ENCODE measurements around the gene REM1. TPM values are rescaled to one million over a fixed set of nuclear protein-coding genes. Genes with fewer than 3 reads are reported as not detected.
"Not testable (repeated sequence)": the region's sequence is repeated elsewhere in the genome, so short reads cannot be mapped to it uniquely, and the experiment has no call there.

Gene REM1
- total and polyA plus RNA-seq, 2 of the 13 experiments (the other 11 are each of a cell fraction or from before 2014, with no cell fraction given) = not detected

- TF ChIP-seq IKZF5 (CRISPR knock-in tag; IDR thresholded peaks at IDR 0.05) = peak; percentile 73; the same call in 1 of the 2 replicates
- TF ChIP-seq, protein P1, sequence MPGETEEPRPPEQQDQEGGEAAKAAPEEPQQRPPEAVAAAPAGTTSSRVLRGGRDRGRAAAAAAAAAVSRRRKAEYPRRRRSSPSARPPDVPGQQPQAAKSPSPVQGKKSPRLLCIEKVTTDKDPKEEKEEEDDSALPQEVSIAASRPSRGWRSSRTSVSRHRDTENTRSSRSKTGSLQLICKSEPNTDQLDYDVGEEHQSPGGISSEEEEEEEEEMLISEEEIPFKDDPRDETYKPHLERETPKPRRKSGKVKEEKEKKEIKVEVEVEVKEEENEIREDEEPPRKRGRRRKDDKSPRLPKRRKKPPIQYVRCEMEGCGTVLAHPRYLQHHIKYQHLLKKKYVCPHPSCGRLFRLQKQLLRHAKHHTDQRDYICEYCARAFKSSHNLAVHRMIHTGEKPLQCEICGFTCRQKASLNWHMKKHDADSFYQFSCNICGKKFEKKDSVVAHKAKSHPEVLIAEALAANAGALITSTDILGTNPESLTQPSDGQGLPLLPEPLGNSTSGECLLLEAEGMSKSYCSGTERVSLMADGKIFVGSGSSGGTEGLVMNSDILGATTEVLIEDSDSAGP (CRISPR knock-in tag; IDR thresholded peaks at IDR 0.05; ENCODE audit: borderline replicate concordance) = peak; percentile 75
- TF ChIP-seq SOX13 (IDR thresholded peaks at IDR 0.05); HNF4G (IDR thresholded peaks at IDR 0.05; ENCODE audit: borderline replicate concordance, low read depth, low read length); SP1 (IDR thresholded peaks at IDR 0.05): not testable (repeated sequence)
- peak in 1 of 2 experiments; percentile 56; a peak in 1 of 4 replicates for TF ChIP-seq SOX13 (CRISPR knock-in tag; conservative IDR thresholded peaks at IDR 0.05 in 1 of 2, IDR thresholded peaks at IDR 0.05 in 1 of 2)
- 0 out of 2 replicates have a peak, but pooled peaks have one; percentile 50 for TF ChIP-seq HNF4G (CRISPR knock-in tag; IDR thresholded peaks at IDR 0.05; ENCODE audit: borderline replicate concordance, low read depth)
- TF ChIP-seq KDM4B (CRISPR knock-in tag; IDR thresholded peaks at IDR 0.05) = peak; percentile 82; the same call in 1 of the 2 replicates
- TF ChIP-seq SP1 (CRISPR knock-in tag; IDR thresholded peaks at IDR 0.05) = peak; percentile 35; the same call in 1 of the 2 replicates
- 0 out of 2 replicates have a peak, but pooled peaks have one; percentile 73 for TF ChIP-seq ZFP41 (CRISPR knock-in tag; IDR thresholded peaks at IDR 0.05; ENCODE audit: borderline replicate concordance)
- TF ChIP-seq HNF1B (CRISPR knock-in tag; IDR thresholded peaks at IDR 0.05) = 0 out of 2 replicates have a peak, but pooled peaks have one; percentile 40
- TF ChIP-seq ZBED4 (CRISPR knock-in tag; IDR thresholded peaks at IDR 0.05; ENCODE audit: borderline replicate concordance) = peak; percentile 96
- TF ChIP-seq ZNF740 (CRISPR knock-in tag; IDR thresholded peaks at IDR 0.05) = peak; percentile 25; the same call in 1 of the 2 replicates
- peak; percentile 89 for TF ChIP-seq ZNF331 (CRISPR knock-in tag; IDR thresholded peaks at IDR 0.05)
- peak; percentile 66 for TF ChIP-seq FOXA3 (CRISPR knock-in tag; IDR thresholded peaks at IDR 0.05)
- TF ChIP-seq, protein P2, sequence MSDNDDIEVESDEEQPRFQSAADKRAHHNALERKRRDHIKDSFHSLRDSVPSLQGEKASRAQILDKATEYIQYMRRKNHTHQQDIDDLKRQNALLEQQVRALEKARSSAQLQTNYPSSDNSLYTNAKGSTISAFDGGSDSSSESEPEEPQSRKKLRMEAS (IDR thresholded peaks at IDR 0.05) = peak; percentile 20; the same call in 1 of the 2 replicates
- TF ChIP-seq TCF7 (IDR thresholded peaks at IDR 0.05; ENCODE audit: low read depth) = 0 out of 2 replicates have a peak, but pooled peaks have one; percentile 10
- TF ChIP-seq ZBTB26 (CRISPR knock-in tag; IDR thresholded peaks at IDR 0.05; ENCODE audit: borderline replicate concordance) = peak; percentile 41; the same call in 1 of the 2 replicates
These were observed 28.0 kb downstream of the REM1 start (continued) for GRCh38 chr20:31502884-31503673.

All from HepG2 (cell line).